Measurements from ENCODE around the gene MAP4K5.

Gene MAP4K5

DNA sequence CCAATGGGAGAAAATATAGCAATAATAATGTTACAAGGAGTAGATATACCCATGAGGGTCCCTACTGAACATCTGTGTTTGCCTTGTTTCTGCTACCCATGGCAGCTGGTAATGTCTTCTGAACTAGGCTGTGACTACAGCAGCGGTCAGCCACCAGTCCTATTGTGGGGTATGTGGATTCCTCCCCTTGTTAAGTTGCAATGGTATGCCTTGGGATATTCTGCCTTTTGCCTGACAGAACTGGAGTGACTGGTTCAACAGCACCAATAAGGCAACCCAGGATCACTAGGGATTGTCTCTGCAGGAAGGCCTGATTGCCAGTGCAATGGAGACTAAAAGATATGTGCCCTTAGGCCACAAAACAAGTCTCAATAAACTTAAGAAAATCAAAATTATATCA lies 17.9 kb upstream of the MAP4K5 start:
- no peaks in the 10 kb centered on the region for H3K9me3 ChIP-seq
- H3K27me3 ChIP-seq = no peaks in the 10 kb centered on the region
- no peak overlapping the region for H3K4me3 ChIP-seq
- no peak for DNase-seq
- H3K4me1 ChIP-seq = peaks cover 0 to 1% (median 0%) of the 10 kb centered on the region in 4 donors
- H3K27ac ChIP-seq = no peak overlapping the region
- intact Hi-C loops (cut with DNase I; ENCODE audit: low total_unique reads) = no loop called here
- TF ChIP-seq, protein P1, sequence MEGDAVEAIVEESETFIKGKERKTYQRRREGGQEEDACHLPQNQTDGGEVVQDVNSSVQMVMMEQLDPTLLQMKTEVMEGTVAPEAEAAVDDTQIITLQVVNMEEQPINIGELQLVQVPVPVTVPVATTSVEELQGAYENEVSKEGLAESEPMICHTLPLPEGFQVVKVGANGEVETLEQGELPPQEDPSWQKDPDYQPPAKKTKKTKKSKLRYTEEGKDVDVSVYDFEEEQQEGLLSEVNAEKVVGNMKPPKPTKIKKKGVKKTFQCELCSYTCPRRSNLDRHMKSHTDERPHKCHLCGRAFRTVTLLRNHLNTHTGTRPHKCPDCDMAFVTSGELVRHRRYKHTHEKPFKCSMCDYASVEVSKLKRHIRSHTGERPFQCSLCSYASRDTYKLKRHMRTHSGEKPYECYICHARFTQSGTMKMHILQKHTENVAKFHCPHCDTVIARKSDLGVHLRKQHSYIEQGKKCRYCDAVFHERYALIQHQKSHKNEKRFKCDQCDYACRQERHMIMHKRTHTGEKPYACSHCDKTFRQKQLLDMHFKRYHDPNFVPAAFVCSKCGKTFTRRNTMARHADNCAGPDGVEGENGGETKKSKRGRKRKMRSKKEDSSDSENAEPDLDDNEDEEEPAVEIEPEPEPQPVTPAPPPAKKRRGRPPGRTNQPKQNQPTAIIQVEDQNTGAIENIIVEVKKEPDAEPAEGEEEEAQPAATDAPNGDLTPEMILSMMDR (IDR thresholded peaks at IDR 0.05) = no peak
- no peaks in the 10 kb centered on the region for H3K36me3 ChIP-seq

DNA sequence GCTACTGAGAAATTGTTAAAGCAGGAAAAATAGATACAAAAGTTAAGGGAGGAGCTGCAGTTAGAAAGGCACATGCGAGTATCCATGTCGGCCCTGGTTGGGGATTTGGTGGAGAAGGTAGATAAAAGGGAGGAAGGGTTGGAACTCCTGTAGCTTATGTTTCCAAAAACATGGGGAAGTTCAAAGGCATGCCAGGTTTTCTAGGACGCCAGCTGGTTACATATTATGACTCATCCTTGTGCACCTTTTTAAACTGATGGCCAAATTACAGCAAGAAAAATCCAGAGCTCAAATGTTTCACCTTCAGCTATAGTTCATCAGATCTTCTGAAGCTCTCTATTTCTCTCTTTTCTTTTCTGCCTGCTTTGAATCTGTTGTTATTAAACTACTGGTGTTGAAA lies 13.2 kb upstream of the MAP4K5 start:
- no peaks in the 10 kb centered on the region for H3K27me3 ChIP-seq
- H3K4me3 ChIP-seq = no peak overlapping the region
- TF ChIP-seq, protein P1 (IDR thresholded peaks at IDR 0.05) = no peak
- no peaks in the 10 kb centered on the region for H3K36me3 ChIP-seq
- peaks cover 0 to 10% (median 0%) of the 10 kb centered on the region in 4 donors for H3K4me1 ChIP-seq
- no peak for DNase-seq
- H3K27ac ChIP-seq = no peak overlapping the region
- intact Hi-C loops (cut with DNase I; ENCODE audit: low total_unique reads) = no loop called here
- H3K9me3 ChIP-seq = no peaks in the 10 kb centered on the region

DNA sequence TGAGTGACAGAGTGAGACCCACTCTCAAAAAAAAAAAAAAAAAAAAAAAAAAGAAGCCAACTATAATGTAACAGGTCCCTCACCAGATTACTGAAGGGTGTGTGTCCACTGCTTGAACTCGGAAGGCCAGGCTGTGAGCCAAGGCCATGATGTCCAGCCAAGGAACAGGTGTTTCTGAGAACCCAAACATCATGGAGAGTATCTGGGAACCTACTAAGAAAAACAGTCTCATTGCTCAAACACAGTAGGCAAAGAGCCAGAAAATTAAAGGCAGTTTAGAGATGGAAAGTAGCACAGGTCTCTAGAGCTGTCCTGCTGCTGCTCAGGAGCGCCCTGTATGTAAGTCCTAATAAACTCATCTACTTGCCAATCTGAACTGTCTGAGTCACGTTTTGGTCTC lies 12.5 kb upstream of the MAP4K5 start:
- TF ChIP-seq, protein P1 (IDR thresholded peaks at IDR 0.05) = no peak
- no peaks in the 10 kb centered on the region for H3K27me3 ChIP-seq
- H3K9me3 ChIP-seq = no peaks in the 10 kb centered on the region
- no peak overlapping the region for H3K27ac ChIP-seq
- H3K36me3 ChIP-seq = no peaks in the 10 kb centered on the region
- intact Hi-C loops (cut with DNase I; ENCODE audit: low total_unique reads) = loop anchor here (5.0 kb wide), 1 partner anchor 232 kb away; no protein-coding TSS in a partner anchor
- no peak for DNase-seq
- no peak overlapping the region for H3K4me3 ChIP-seq
- peaks cover 0 to 10% (median 0%) of the 10 kb centered on the region in 4 donors for H3K4me1 ChIP-seq

DNA sequence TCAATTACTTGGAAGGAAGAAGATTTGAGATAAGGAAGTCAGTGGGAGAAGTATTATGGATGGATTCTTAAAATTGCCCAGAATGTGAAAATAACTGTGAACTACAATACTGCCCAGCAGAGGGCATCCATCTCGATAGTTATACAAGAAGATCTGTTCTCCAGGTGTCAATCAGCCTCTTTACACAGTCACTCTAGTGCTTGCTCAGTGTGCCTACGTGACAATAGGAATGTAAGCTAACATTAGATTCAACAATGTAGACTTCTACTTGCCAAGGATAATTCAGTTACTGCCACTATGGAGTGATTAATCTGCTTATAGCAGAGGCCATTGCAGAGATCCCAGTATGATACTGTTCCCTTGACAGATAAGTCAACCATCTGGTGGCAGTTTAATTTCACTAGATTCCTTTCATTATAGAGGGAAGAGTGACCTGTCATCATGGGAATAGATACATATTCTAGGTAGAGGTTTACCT lies 10.6 kb upstream of the MAP4K5 start:
- no peak overlapping the region for H3K27ac ChIP-seq
- peaks cover 0 to 10% (median 0%) of the 10 kb centered on the region in 4 donors for H3K4me1 ChIP-seq
- intact Hi-C loops (cut with DNase I; ENCODE audit: low total_unique reads) = loop anchor here (5.0 kb wide), 1 partner anchor 234 kb away; no protein-coding TSS in a partner anchor
- no peaks in the 10 kb centered on the region for H3K36me3 ChIP-seq
- TF ChIP-seq, protein P1 (IDR thresholded peaks at IDR 0.05) = peak; percentile 50 to 60
- no peaks in the 10 kb centered on the region for H3K27me3 ChIP-seq
- DNase-seq = peak in 1 of 2 donors; percentile 30
- H3K4me3 ChIP-seq = no peak overlapping the region
- H3K9me3 ChIP-seq = no peaks in the 10 kb centered on the region

DNA sequence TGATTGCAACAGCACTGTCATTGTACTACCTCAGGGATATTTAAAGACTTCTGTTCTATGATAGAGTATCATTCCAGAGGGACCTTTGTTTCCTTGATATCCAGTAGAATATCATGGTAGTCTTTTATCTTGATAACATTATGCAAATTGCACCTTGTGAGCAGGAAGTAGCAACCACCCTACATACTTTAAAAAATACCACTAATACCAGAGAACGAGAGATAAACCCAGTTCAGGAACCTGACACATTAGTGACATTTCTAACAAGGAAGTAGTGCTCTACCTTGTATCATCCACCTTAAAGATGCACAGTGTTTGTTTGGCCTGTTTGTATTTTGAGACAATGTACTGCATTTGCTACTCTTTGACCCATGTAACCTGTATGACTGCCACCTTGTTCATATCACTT lies 8.8 kb upstream of the MAP4K5 start:
- DNase-seq = no peak
- intact Hi-C loops (cut with DNase I; ENCODE audit: low total_unique reads) = loop anchor here (5.0 kb wide), 1 partner anchor 236 kb away; no protein-coding TSS in a partner anchor
- no peaks in the 10 kb centered on the region for H3K9me3 ChIP-seq

More for the DNA sequence above, 8.8 kb upstream of the MAP4K5 start:
- Histone ChIP-seq H3K4me3 (no peak overlapping the region), H3K4me1 (peaks cover 0 to 10% (median 0%) of the 10 kb centered on the region in 4 donors), H3K27me3 (no peaks in the 10 kb centered on the region), H3K36me3 (no peaks in the 10 kb centered on the region), H3K27ac (no peak overlapping the region)
- TF ChIP-seq, protein P1 (IDR thresholded peaks at IDR 0.05) = no peak
